IPS-15b (cell line): Measurements from ENCODE around the gene MT1G.

Experiments
- H3K27me3 ChIP-seq: one replicate; pipeline ENCODE4 v1.6.1; 2013; ENCODE audit warnings: low read length; ENCODE audit not compliant: control insufficient read depth, insufficient read depth
- H3K36me3 ChIP-seq: one replicate; pipeline ENCODE4 v1.6.1; 2013; ENCODE audit warnings: low read length; ENCODE audit not compliant: control insufficient read depth, insufficient read depth
- H3K4me1 ChIP-seq: one replicate; pipeline ENCODE4 v1.6.1; 2013; ENCODE audit warnings: mild to moderate bottlenecking, low read length; ENCODE audit not compliant: control insufficient read depth, insufficient read depth
- H3K4me3 ChIP-seq: one replicate; pipeline ENCODE4 v1.5.1; 2013; ENCODE audit warnings: low read depth, low read length
- H3K9ac ChIP-seq: one replicate; pipeline ENCODE4 v1.6.1; 2013; ENCODE audit warnings: low read depth, mild to moderate bottlenecking, low read length
- H3K9me3 ChIP-seq: one replicate; pipeline ENCODE4 v1.6.1; 2013; ENCODE audit warnings: mild to moderate bottlenecking, low read length; ENCODE audit not compliant: control insufficient read depth, insufficient read depth

Gene MT1G

GRCh38 chr16:56653218-56653617 is 14.6 kb downstream of the MT1G start:
- peaks cover 2% of the 10 kb centered on the region for H3K4me1 ChIP-seq
- H3K27me3 ChIP-seq: peaks cover 82% of the 10 kb centered on the region

GRCh38 chr16:56652600-56652999 is 15.3 kb downstream of the MT1G start:
- Histone ChIP-seq H3K9ac (no peak overlapping the region), H3K4me1 (no peaks in the 10 kb centered on the region), H3K36me3 (no peaks in the 10 kb centered on the region), H3K4me3 (no peak overlapping the region), H3K9me3 (no peaks in the 10 kb centered on the region), H3K27me3 (peaks cover 84% of the 10 kb centered on the region)

More at GRCh38 chr16:56653218-56653617, 14.6 kb downstream of the MT1G start:
- H3K9me3 ChIP-seq: no peaks in the 10 kb centered on the region
- no peak overlapping the region for H3K9ac ChIP-seq
- H3K36me3 ChIP-seq: no peaks in the 10 kb centered on the region
- H3K4me3 ChIP-seq: no peak overlapping the region

- Histone ChIP-seq H3K9ac (no peak within 1 kb of the TSS), H3K4me1 (no peaks in the 10 kb centered on the region), H3K36me3 (no peaks in the 10 kb centered on the region), H3K27me3 (peaks cover 89% of the 10 kb centered on the region), H3K9me3 (no peaks in the 10 kb centered on the region), H3K4me3 (no peak within 1 kb of the TSS)
Measured at GRCh38 chr16:56651586-56651985, 16.3 kb downstream of the MT1G start, which contains the start of gene MT1B. MT1B (plus strand) TSS chr16:56651886; CDS start chr16:56651954, 68 bp downstream.

GRCh38 chr16:56649820-56650219 is 18.0 kb downstream of the MT1G start:
- Histone ChIP-seq H3K27me3 (peaks cover 89% of the 10 kb centered on the region), H3K4me3 (no peak overlapping the region), H3K4me1 (no peaks in the 10 kb centered on the region), H3K9ac (no peak overlapping the region), H3K9me3 (no peaks in the 10 kb centered on the region), H3K36me3 (no peaks in the 10 kb centered on the region)

- no peaks in the 10 kb centered on the region for H3K9me3 ChIP-seq
- no peak overlapping the region for H3K9ac ChIP-seq
- H3K27me3 ChIP-seq: peaks cover 92% of the 10 kb centered on the region
- H3K4me1 ChIP-seq: no peaks in the 10 kb centered on the region
- H3K4me3 ChIP-seq: no peak overlapping the region
- no peaks in the 10 kb centered on the region for H3K36me3 ChIP-seq
Measured at GRCh38 chr16:56649271-56649670, 18.6 kb downstream of the MT1G start.

- H3K9me3 ChIP-seq: no peaks in the 10 kb centered on the region
- no peak overlapping the region for H3K9ac ChIP-seq
- H3K4me1 ChIP-seq: peaks cover 3% of the 10 kb centered on the region
- peaks cover 98% of the 10 kb centered on the region for H3K27me3 ChIP-seq
- no peaks in the 10 kb centered on the region for H3K36me3 ChIP-seq
- H3K4me3 ChIP-seq: peak overlapping the region; percentile 22
Measured at GRCh38 chr16:56647641-56648431, 20.0 kb downstream of the MT1G start.

- no peak overlapping the region for H3K9ac ChIP-seq
- peaks cover 99% of the 10 kb centered on the region for H3K27me3 ChIP-seq
- no peaks in the 10 kb centered on the region for H3K9me3 ChIP-seq
- H3K4me1 ChIP-seq: peaks cover 3% of the 10 kb centered on the region
- no peaks in the 10 kb centered on the region for H3K36me3 ChIP-seq
- no peak overlapping the region for H3K4me3 ChIP-seq
Measured at GRCh38 chr16:56645838-56646237, 22.0 kb downstream of the MT1G start.

- H3K4me1 ChIP-seq: peaks cover 3% of the 10 kb centered on the region
- H3K9me3 ChIP-seq: no peaks in the 10 kb centered on the region
- no peak overlapping the region for H3K4me3 ChIP-seq
- no peak overlapping the region for H3K9ac ChIP-seq
- H3K27me3 ChIP-seq: peaks cover 100% of the 10 kb centered on the region
- H3K36me3 ChIP-seq: no peaks in the 10 kb centered on the region
Measured at GRCh38 chr16:56645311-56645710, 22.6 kb downstream of the MT1G start.

GRCh38 chr16:56643833-56644232 is 24.0 kb downstream of the MT1G start:
- peaks cover 100% of the 10 kb centered on the region for H3K27me3 ChIP-seq
- no peaks in the 10 kb centered on the region for H3K36me3 ChIP-seq
- peaks cover 3% of the 10 kb centered on the region for H3K4me1 ChIP-seq
- H3K4me3 ChIP-seq: peak overlapping the region; percentile 54
- no peak overlapping the region for H3K9ac ChIP-seq
- no peaks in the 10 kb centered on the region for H3K9me3 ChIP-seq

GRCh38 chr16:56643080-56643778 is 24.6 kb downstream of the MT1G start:
- Histone ChIP-seq H3K9ac (peak overlapping the region; percentile 32), H3K9me3 (no peaks in the 10 kb centered on the region), H3K36me3 (no peaks in the 10 kb centered on the region), H3K4me3 (peak overlapping the region; percentile 54), H3K27me3 (peaks cover 100% of the 10 kb centered on the region), H3K4me1 (peaks cover 6% of the 10 kb centered on the region)

GRCh38 chr16:56641166-56641565 is 26.7 kb downstream of the MT1G start:
- Histone ChIP-seq H3K27me3 (peaks cover 100% of the 10 kb centered on the region), H3K9ac (no peak overlapping the region), H3K4me3 (no peak overlapping the region), H3K36me3 (no peaks in the 10 kb centered on the region), H3K9me3 (no peaks in the 10 kb centered on the region), H3K4me1 (peaks cover 6% of the 10 kb centered on the region)

- Histone ChIP-seq H3K9ac (no peak overlapping the region), H3K9me3 (no peaks in the 10 kb centered on the region), H3K36me3 (no peaks in the 10 kb centered on the region), H3K4me1 (peaks cover 6% of the 10 kb centered on the region), H3K27me3 (peaks cover 100% of the 10 kb centered on the region), H3K4me3 (no peak overlapping the region)
Measured at GRCh38 chr16:56640076-56640475, 27.8 kb downstream of the MT1G start.
